ENCODE results near the gene EML2.

The EML2 gene

GRCh38 chr19:45659096-45659729, 20.0 kb upstream of the EML2 start:
- Histone ChIP-seq H3K27ac (no peak overlapping the region), H3K27me3 (replicated peaks) (peaks cover 2% of the 10 kb centered on the region), H3K4me3 (ENCODE audit: low read depth, low read length) (no peak overlapping the region), H3K36me3 (replicated peaks) (no peaks in the 10 kb centered on the region)
- peak; percentile 6 for TF ChIP-seq CTCF (IDR thresholded peaks at IDR 0.05; ENCODE audit: low read depth, low read length, missing control alignments)
- DNase-seq, result no peak
- in situ Hi-C loops (cut with HindIII; ENCODE audit: low pct_ligation_motif_present, low sequenced_read_pairs), result no loop called here

- H3K27ac ChIP-seq, result no peak overlapping the region
- no peak for DNase-seq
- no peaks in the 10 kb centered on the region for H3K36me3 ChIP-seq (replicated peaks)
- no peak overlapping the region for H3K4me3 ChIP-seq (ENCODE audit: low read depth, low read length)
- in situ Hi-C loops (cut with HindIII; ENCODE audit: low pct_ligation_motif_present, low sequenced_read_pairs), result no loop called here
- TF ChIP-seq CTCF (IDR thresholded peaks at IDR 0.05; ENCODE audit: low read depth, low read length, missing control alignments), result no peak
- peaks cover 2% of the 10 kb centered on the region for H3K27me3 ChIP-seq (replicated peaks)
Observed at GRCh38 chr19:45657520-45658167, 18.4 kb upstream of the EML2 start.

GRCh38 chr19:45655073-45655472, 15.9 kb upstream of the EML2 start:
- no peaks in the 10 kb centered on the region for H3K36me3 ChIP-seq (replicated peaks)
- in situ Hi-C loops (cut with HindIII; ENCODE audit: low pct_ligation_motif_present, low sequenced_read_pairs), result no loop called here
- DNase-seq, result no peak
- H3K4me3 ChIP-seq (ENCODE audit: low read depth, low read length), result no peak overlapping the region
- H3K27me3 ChIP-seq (replicated peaks), result no peaks in the 10 kb centered on the region
- H3K27ac ChIP-seq, result no peak overlapping the region
- TF ChIP-seq CTCF (IDR thresholded peaks at IDR 0.05; ENCODE audit: low read depth, low read length, missing control alignments), result no peak

- Histone ChIP-seq H3K27me3 (replicated peaks) (no peaks in the 10 kb centered on the region), H3K27ac (no peak overlapping the region), H3K4me3 (ENCODE audit: low read depth, low read length) (no peak overlapping the region), H3K36me3 (replicated peaks) (no peaks in the 10 kb centered on the region)
- in situ Hi-C loops (cut with HindIII; ENCODE audit: low pct_ligation_motif_present, low sequenced_read_pairs), result no loop called here
- DNase-seq, result no peak
- no peak for TF ChIP-seq CTCF (IDR thresholded peaks at IDR 0.05; ENCODE audit: low read depth, low read length, missing control alignments)
Observed at GRCh38 chr19:45653634-45654033, 14.4 kb upstream of the EML2 start.

- H3K27me3 ChIP-seq (replicated peaks), result no peaks in the 10 kb centered on the region
- H3K36me3 ChIP-seq (replicated peaks), result no peaks in the 10 kb centered on the region
- in situ Hi-C loops (cut with HindIII; ENCODE audit: low pct_ligation_motif_present, low sequenced_read_pairs), result no loop called here
- no peak overlapping the region for H3K27ac ChIP-seq
- no peak for TF ChIP-seq CTCF (IDR thresholded peaks at IDR 0.05; ENCODE audit: low read depth, low read length, missing control alignments)
- H3K4me3 ChIP-seq (ENCODE audit: low read depth, low read length), result no peak overlapping the region
- DNase-seq, result no peak
Observed at GRCh38 chr19:45650722-45651121, 11.5 kb upstream of the EML2 start.

- in situ Hi-C loops (cut with HindIII; ENCODE audit: low pct_ligation_motif_present, low sequenced_read_pairs), result no loop called here
- no peaks in the 10 kb centered on the region for H3K27me3 ChIP-seq (replicated peaks)
- no peak for TF ChIP-seq CTCF (IDR thresholded peaks at IDR 0.05; ENCODE audit: low read depth, low read length, missing control alignments)
- peak overlapping the region; percentile 53 for H3K4me3 ChIP-seq (ENCODE audit: low read depth, low read length)
- DNase-seq, result no peak
- H3K36me3 ChIP-seq (replicated peaks), result no peaks in the 10 kb centered on the region
- H3K27ac ChIP-seq, result peak overlapping the region; percentile 65
Observed at GRCh38 chr19:45646345-45646698, 7.1 kb upstream of the EML2 start.

Measured in brain microvascular endothelial cell (primary cell).